ENCODE data around the gene CLSTN3.

The CLSTN3 gene

GRCh38 chr12:7090222-7090998, 39.8 kb upstream of the CLSTN3 start:
- Histone ChIP-seq H3K9me3 (ENCODE audit: severe bottlenecking) (no peaks in the 10 kb centered on the region), H3K27ac (ENCODE audit: poor library complexity, severe bottlenecking) (no peak overlapping the region)

GRCh38 chr12:7091171-7091570, 39.0 kb upstream of the CLSTN3 start:
- Histone ChIP-seq H3K9me3 (ENCODE audit: severe bottlenecking) (no peaks in the 10 kb centered on the region), H3K4me3 (ENCODE audit: severe bottlenecking) (no peak overlapping the region), H3K27me3 (ENCODE audit: insufficient read depth, poor library complexity, severe bottlenecking) (no peaks in the 10 kb centered on the region), H3K36me3 (ENCODE audit: low read depth) (peaks cover 4% of the 10 kb centered on the region; the same call in 1 of the 2 replicates), H3K27ac (ENCODE audit: poor library complexity, severe bottlenecking) (no peak overlapping the region), H3K4me1 (ENCODE audit: insufficient read depth, poor library complexity, severe bottlenecking) (no peaks in the 10 kb centered on the region)
- ATAC-seq (ENCODE audit: low read depth) = no peak
- TF ChIP-seq CTCF (IDR thresholded peaks at IDR 0.05; ENCODE audit: poor library complexity, severe bottlenecking) = no peak
- no peak for DNase-seq (ENCODE audit: low spot score)

More at GRCh38 chr12:7090222-7090998, 39.8 kb upstream of the CLSTN3 start:
- Histone ChIP-seq H3K36me3 (ENCODE audit: low read depth) (peaks cover 4% of the 10 kb centered on the region; the same call in 1 of the 2 replicates), H3K4me1 (ENCODE audit: insufficient read depth, poor library complexity, severe bottlenecking) (no peaks in the 10 kb centered on the region), H3K4me3 (ENCODE audit: severe bottlenecking) (no peak overlapping the region), H3K27me3 (ENCODE audit: insufficient read depth, poor library complexity, severe bottlenecking) (no peaks in the 10 kb centered on the region)
- ATAC-seq (ENCODE audit: low read depth) (no peak), DNase-seq (ENCODE audit: low spot score) (peak; percentile 15)
- TF ChIP-seq CTCF (IDR thresholded peaks at IDR 0.05; ENCODE audit: poor library complexity, severe bottlenecking) = no peak

- TF ChIP-seq CTCF (IDR thresholded peaks at IDR 0.05; ENCODE audit: poor library complexity, severe bottlenecking) = no peak
- Histone ChIP-seq H3K27ac (ENCODE audit: poor library complexity, severe bottlenecking) (no peak overlapping the region), H3K4me1 (ENCODE audit: insufficient read depth, poor library complexity, severe bottlenecking) (no peaks in the 10 kb centered on the region), H3K36me3 (ENCODE audit: low read depth) (peaks cover 4% of the 10 kb centered on the region; the same call in 1 of the 2 replicates), H3K27me3 (ENCODE audit: insufficient read depth, poor library complexity, severe bottlenecking) (no peaks in the 10 kb centered on the region), H3K4me3 (ENCODE audit: severe bottlenecking) (no peak overlapping the region), H3K9me3 (ENCODE audit: severe bottlenecking) (no peaks in the 10 kb centered on the region)
- ATAC-seq (ENCODE audit: low read depth) (no peak), DNase-seq (ENCODE audit: low spot score) (no peak)
Measured at GRCh38 chr12:7091660-7092228, 38.4 kb upstream of the CLSTN3 start.

- Histone ChIP-seq H3K36me3 (ENCODE audit: low read depth) (peaks cover 4% of the 10 kb centered on the region; the same call in 1 of the 2 replicates), H3K4me1 (ENCODE audit: insufficient read depth, poor library complexity, severe bottlenecking) (no peaks in the 10 kb centered on the region), H3K4me3 (ENCODE audit: severe bottlenecking) (peak within 1 kb of the TSS; percentile 18), H3K27me3 (ENCODE audit: insufficient read depth, poor library complexity, severe bottlenecking) (no peaks in the 10 kb centered on the region), H3K27ac (ENCODE audit: poor library complexity, severe bottlenecking) (no peak within 1 kb of the TSS), H3K9me3 (ENCODE audit: severe bottlenecking) (no peaks in the 10 kb centered on the region)
- DNase-seq (ENCODE audit: low spot score) (no peak), ATAC-seq (ENCODE audit: low read depth) (peak; percentile 43)
- peak; percentile 57 for TF ChIP-seq CTCF (IDR thresholded peaks at IDR 0.05; ENCODE audit: poor library complexity, severe bottlenecking)
Measured at GRCh38 chr12:7092229-7092985, 37.8 kb upstream of the CLSTN3 start, which contains the start of gene C1R. Gene C1R (minus strand): TSS chr12:7092445. CDS start chr12:7092388, 57 bp downstream.
